Tibial artery (tissue), 4 donors: Measurements from ENCODE around the gene FADD.
A peak's percentile ranks its signal among the peaks of the same experiment; 100 is the strongest.

Experiments
- DNase-seq, 2 donors: peaks; one replicate each; pipeline ENCODE4 v3.0.0-alpha.2; 2019
- H3K27ac ChIP-seq, 2 donors: fragments of 200-600 bp; sonication (generic) in 1 of 2; 1 replicate in 1 of 2; 2 replicates in 1 of 2; pipeline ENCODE4 v1.5.1; 2018 to 2019; ENCODE audit warnings: mild to moderate bottlenecking in 1 of 2
- H3K27me3 ChIP-seq, 2 donors: fragments of 200-600 bp; sonication (generic) in 1 of 2; one replicate each; pipeline versions ENCODE4 v1.5.1 to v1.6.0; 2016 to 2019
- H3K36me3 ChIP-seq, 3 donors: fragments of 200-600 bp; sonication (generic) in 2 of 3; one replicate each; pipeline ENCODE4 v1.5.1; 2016 to 2019; ENCODE audit warnings: mild to moderate bottlenecking in 2 of 3
- H3K4me1 ChIP-seq, 4 donors: fragments of 200-600 bp; sonication (generic) in 2 of 4; 1 replicate in 3 of 4; 2 replicates in 1 of 4; pipeline ENCODE4 v1.5.1; 2016 to 2019
- H3K4me3 ChIP-seq, 2 donors: fragments of 200-600 bp; sonication (generic) in 1 of 2; 1 replicate in 1 of 2; 2 replicates in 1 of 2; pipeline ENCODE4 v1.5.1; 2018 to 2019; ENCODE audit warnings: mild to moderate bottlenecking in 2 of 2
- H3K9me3 ChIP-seq, 3 donors: fragments of 200-600 bp; sonication (generic) in 1 of 3; one replicate each; pipeline ENCODE4 v1.5.1; 2016 to 2019
- CTCF ChIP-seq, 2 experiments: fragments of 200-600 bp in 1 of 2; fragments of 450-650 bp in 1 of 2; IDR thresholded peaks; one replicate each; pipeline ENCODE4 v1.5.1; 2017 to 2019; ENCODE audit warnings: antibody characterized with exemption in 2 of 2, mild to moderate bottlenecking in 1 of 2, moderate library complexity in 1 of 2
- intact Hi-C: fragments of 100-400 bp; cut with DNase I; formaldehyde crosslinking; loops from one replicate; pipeline ENCODE4 v1.15.0; 2023; ENCODE audit warnings: low total_unique reads

Gene FADD

GRCh38 chr11:70206982-70207376, 3.9 kb downstream of the FADD start:
- Histone ChIP-seq H3K36me3 (peaks cover 17 to 50% (median 44%) of the 10 kb centered on the region in 3 donors), H3K4me1 (peaks cover 0 to 26% (median 18%) of the 10 kb centered on the region in 4 donors), H3K4me3 (no peak overlapping the region), H3K27ac (no peak overlapping the region), H3K9me3 (no peaks in the 10 kb centered on the region), H3K27me3 (no peaks in the 10 kb centered on the region)
- no peak for TF ChIP-seq CTCF (IDR thresholded peaks at IDR 0.05)
- intact Hi-C loops = loop anchor here (10.0 kb wide), 1 partner anchor 68 kb away; the partner anchor contains the start of gene PPFIA1
- DNase-seq = no peak

GRCh38 chr11:70207531-70208131, 4.5 kb downstream of the FADD start:
- intact Hi-C loops = loop anchor here (10.0 kb wide), 1 partner anchor 67 kb away; the partner anchor contains the start of gene PPFIA1
- TF ChIP-seq CTCF (IDR thresholded peaks at IDR 0.05) = no peak

GRCh38 chr11:70209391-70209912, 6.4 kb downstream of the FADD start:
- DNase-seq = no peak
- H3K9me3 ChIP-seq = no peaks in the 10 kb centered on the region
- H3K27ac ChIP-seq = no peak overlapping the region
- H3K27me3 ChIP-seq = no peaks in the 10 kb centered on the region
- H3K4me1 ChIP-seq = peaks cover 0 to 16% (median 10%) of the 10 kb centered on the region in 4 donors
- TF ChIP-seq CTCF (IDR thresholded peaks at IDR 0.05) = no peak
- no peak overlapping the region for H3K4me3 ChIP-seq
- peaks cover 17 to 50% (median 44%) of the 10 kb centered on the region in 3 donors for H3K36me3 ChIP-seq
- intact Hi-C loops = loop anchor here (10.0 kb wide), 1 partner anchor 65 kb away; the partner anchor contains the start of gene PPFIA1

More at GRCh38 chr11:70207531-70208131, 4.5 kb downstream of the FADD start:
- Histone ChIP-seq H3K36me3 (peaks cover 17 to 50% (median 44%) of the 10 kb centered on the region in 3 donors), H3K27me3 (no peaks in the 10 kb centered on the region), H3K4me3 (no peak overlapping the region), H3K27ac (no peak overlapping the region), H3K4me1 (peaks cover 0 to 26% (median 17%) of the 10 kb centered on the region in 4 donors), H3K9me3 (no peaks in the 10 kb centered on the region)
- DNase-seq = no peak

- intact Hi-C loops = loop anchor here (5.0 kb wide), 1 partner anchor 177 kb away; no protein-coding TSS in a partner anchor
- DNase-seq = peak in 1 of 2 donors; percentile 36
- TF ChIP-seq CTCF (IDR thresholded peaks at IDR 0.05) = no peak
- Histone ChIP-seq H3K4me3 (no peak overlapping the region), H3K27ac (no peak overlapping the region), H3K4me1 (peaks cover 0 to 10% (median 3%) of the 10 kb centered on the region in 4 donors), H3K27me3 (no peaks in the 10 kb centered on the region), H3K36me3 (peaks cover 17 to 49% (median 41%) of the 10 kb centered on the region in 3 donors), H3K9me3 (no peaks in the 10 kb centered on the region)
Observed at GRCh38 chr11:70210051-70210501, 7.0 kb downstream of the FADD start.

GRCh38 chr11:70210530-70210929, 7.4 kb downstream of the FADD start:
- Histone ChIP-seq H3K27me3 (no peaks in the 10 kb centered on the region), H3K27ac (no peak overlapping the region)
- no peak for TF ChIP-seq CTCF (IDR thresholded peaks at IDR 0.05)

More at GRCh38 chr11:70210530-70210929, 7.4 kb downstream of the FADD start:
- DNase-seq = no peak
- Histone ChIP-seq H3K9me3 (no peaks in the 10 kb centered on the region), H3K4me3 (no peak overlapping the region), H3K36me3 (peaks cover 17 to 44% (median 38%) of the 10 kb centered on the region in 3 donors), H3K4me1 (peaks cover 0 to 6% (median 1%) of the 10 kb centered on the region in 4 donors)
- intact Hi-C loops = loop anchor here (5.0 kb wide), 1 partner anchor 177 kb away; no protein-coding TSS in a partner anchor
